AG04450 (cell line): ENCODE data around the gene MTHFD1L. TPM values are rescaled to one million over a fixed set of nuclear protein-coding genes. Genes with fewer than 3 reads are reported as not detected.

Source experiments
- CTCF ChIA-PET: fragments of 300-600, 350-600 bp; formaldehyde crosslinking; extraction: SDS; loops from one replicate; lab custom pipeline; 2022; ENCODE audit warnings: antibody characterized with exemption, inconsistent platforms; lab: Charles Lee
- POLR2A ChIA-PET: fragments of 350-600 bp; formaldehyde crosslinking; extraction: SDS; loops from one replicate; lab custom pipeline; 2021; ENCODE audit warnings: antibody characterized with exemption, inconsistent platforms; lab: Yijun Ruan, JAX
- DNase-seq: peaks from one replicate; pipeline ENCODE4 v3.0.0-alpha.2; 2011; ENCODE audit warnings: low read depth, low spot score
- H3K27ac ChIP-seq: one replicate; pipeline ENCODE4 v1.5.1; 2012; ENCODE audit warnings: low read depth, low read length, control low read depth
- H3K27me3 ChIP-seq: one replicate; pipeline ENCODE4 v1.6.0; 2012; ENCODE audit warnings: low read length; ENCODE audit not compliant: control insufficient read depth, insufficient read depth
- H3K4me3 ChIP-seq: 2 replicates; pipeline ENCODE4 v1.5.1; 2011; ENCODE audit warnings: mild to moderate bottlenecking, low read depth, low read length, control low read depth
- H3K9me3 ChIP-seq: 2 replicates; pipeline ENCODE4 v1.5.1; 2012; ENCODE audit warnings: low read length; ENCODE audit not compliant: control insufficient read depth, insufficient read depth
- CTCF ChIP-seq: IDR thresholded peaks from 2 replicates; pipeline ENCODE4 v1.5.1; 2011; ENCODE audit warnings: low read depth, low read length, control low read depth, inconsistent platforms
- polyA plus RNA-seq: library from polyadenylated mRNA; depleted of rRNA; stranded (reverse); fragments of >200 nt; gene quantifications from 2 replicates; pipeline ENCODE4 v1.2.3, GENCODE V29; 2011

MTHFD1L gene
- polyA plus RNA-seq, 1 experiment, result 69.1 TPM

DNA sequence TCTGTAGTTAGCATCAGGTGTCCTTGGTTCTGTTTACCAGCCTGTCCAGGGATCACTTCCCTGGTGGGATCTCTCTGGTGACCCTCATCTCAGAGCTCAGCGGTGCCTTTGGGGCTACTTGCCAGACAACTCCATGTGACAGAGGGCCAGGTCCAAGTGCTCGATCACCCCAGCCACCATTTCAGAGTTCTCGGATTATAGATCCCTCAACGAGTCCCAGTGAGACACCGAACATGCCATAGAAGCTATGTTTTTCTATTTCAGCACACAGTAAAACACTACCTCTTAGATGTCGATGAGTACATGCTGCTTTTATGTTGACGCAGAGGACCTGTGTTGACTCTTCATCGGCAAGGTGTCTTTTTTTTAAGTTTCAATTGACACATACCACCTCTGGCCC lies 204.1 kb downstream of the MTHFD1L start:
- no peak for TF ChIP-seq CTCF

DNA sequence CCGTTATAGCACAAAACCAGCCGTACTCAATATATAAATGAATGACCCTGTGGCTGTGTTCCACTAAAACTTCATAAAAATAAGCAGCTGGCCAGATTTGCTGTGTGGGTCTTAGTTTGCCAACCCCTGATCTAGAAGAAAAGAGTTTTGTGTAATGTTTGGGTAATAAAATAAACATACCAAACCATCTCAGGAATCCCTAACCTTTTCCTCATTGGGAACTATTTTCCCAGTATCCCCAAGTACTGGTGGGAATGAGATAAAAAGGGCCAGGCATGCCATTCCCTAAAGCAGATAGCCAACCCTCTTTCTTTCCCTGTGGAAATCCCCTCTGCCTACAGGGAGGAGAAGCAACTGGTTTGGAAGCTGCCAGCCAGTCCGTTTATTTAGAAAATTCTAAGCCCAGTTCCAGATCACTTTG lies 205.1 kb downstream of the MTHFD1L start:
- no peak for TF ChIP-seq CTCF
- H3K27ac ChIP-seq, result peak overlapping the region; percentile 78
- H3K9me3 ChIP-seq, result no peaks in the 10 kb centered on the region
- H3K4me3 ChIP-seq, result peak overlapping the region; percentile 21; the same call in 1 of the 2 replicates
- POLR2A ChIA-PET, result interaction anchor here (0.6 kb wide), 1 partner anchor 67 kb away, joined by 3 read pairs; no protein-coding TSS in a partner anchor
- H3K27me3 ChIP-seq, result no peaks in the 10 kb centered on the region
- peak; percentile 52 for DNase-seq
- CTCF ChIA-PET, result interaction anchor here (0.6 to 4.1 kb wide), 2 partner anchors 56 to 1200 kb away, joined by 3 to 22 read pairs; no protein-coding TSS in a partner anchor

More for the DNA sequence above, 204.1 kb downstream of the MTHFD1L start:
- H3K4me3 ChIP-seq, result no peak overlapping the region
- DNase-seq, result no peak
- peak overlapping the region; percentile 48 for H3K27ac ChIP-seq
- POLR2A ChIA-PET, result no interaction called here
- H3K27me3 ChIP-seq, result no peaks in the 10 kb centered on the region
- CTCF ChIA-PET, result interaction anchor here (4.1 kb wide), 1 partner anchor 55 kb away, joined by 22 read pairs; no protein-coding TSS in a partner anchor
- H3K9me3 ChIP-seq, result no peaks in the 10 kb centered on the region

DNA sequence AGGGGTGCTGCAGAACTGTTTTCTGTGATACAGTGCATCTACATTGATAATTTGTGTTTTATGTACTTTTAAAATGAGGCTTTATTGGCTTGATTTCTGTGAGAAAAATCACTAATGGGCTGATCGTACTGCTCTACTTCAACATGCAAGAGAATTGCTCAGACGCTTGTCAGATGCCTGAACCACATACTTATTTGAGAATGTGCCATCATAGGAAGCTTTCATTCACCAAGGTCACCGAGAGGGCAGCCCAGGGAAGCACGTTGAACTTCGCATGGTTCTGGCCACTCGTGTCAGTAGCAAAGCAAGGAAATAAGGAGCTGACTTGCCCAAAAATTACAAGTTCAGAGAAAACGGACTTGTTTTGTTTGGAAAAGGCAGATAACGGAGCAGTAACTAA lies 205.8 kb downstream of the MTHFD1L start:
- Histone ChIP-seq H3K4me3 (peak overlapping the region; percentile 40), H3K9me3 (no peaks in the 10 kb centered on the region), H3K27ac (no peak overlapping the region), H3K27me3 (no peaks in the 10 kb centered on the region)
- POLR2A ChIA-PET, result interaction anchor here (0.6 kb wide), 1 partner anchor 68 kb away, joined by 3 read pairs; no protein-coding TSS in a partner anchor
- no peak for TF ChIP-seq CTCF
- DNase-seq, result peak; percentile 30
- CTCF ChIA-PET, result interaction anchor here (1.1 to 4.1 kb wide), 2 partner anchors 11 to 57 kb away, joined by 3 to 22 read pairs; no protein-coding TSS in a partner anchor

DNA sequence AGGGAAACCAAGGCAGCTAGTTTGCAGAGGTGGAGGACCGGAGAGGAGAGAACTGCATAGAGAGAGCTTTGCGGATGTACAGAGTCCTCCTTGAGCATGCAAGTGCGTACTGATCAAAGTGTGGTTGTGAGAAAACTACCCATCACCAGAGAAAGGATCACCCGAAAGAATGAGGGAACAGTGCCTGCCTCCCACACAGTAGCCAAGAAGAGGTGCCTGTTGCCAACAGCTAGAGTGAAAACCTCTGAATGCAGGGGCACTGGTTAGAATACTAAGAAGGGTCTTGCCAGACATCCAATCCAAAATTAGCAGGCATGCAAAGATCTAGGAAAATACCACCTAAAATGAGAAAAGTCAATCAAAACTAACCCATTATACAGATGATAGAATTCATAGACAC lies 207.6 kb downstream of the MTHFD1L start:
- POLR2A ChIA-PET, result no interaction called here

More for the DNA sequence above, 207.6 kb downstream of the MTHFD1L start:
- peaks cover 9% of the 10 kb centered on the region for H3K9me3 ChIP-seq
- H3K27ac ChIP-seq, result no peak overlapping the region
- TF ChIP-seq CTCF, result no peak
- no peak overlapping the region for H3K4me3 ChIP-seq
- DNase-seq, result no peak
- H3K27me3 ChIP-seq, result no peaks in the 10 kb centered on the region
- CTCF ChIA-PET, result no interaction called here
